GM19099 (cell line): ENCODE data around the gene LNX1.

Experiments
- POLR2A ChIP-seq: IDR thresholded peaks from 3 replicates; pipeline ENCODE4 v1.6.1; 2011; ENCODE audit warnings: low read depth; ENCODE audit not compliant: insufficient read length; ENCODE audit errors: extremely low read depth

LNX1 gene

DNA sequence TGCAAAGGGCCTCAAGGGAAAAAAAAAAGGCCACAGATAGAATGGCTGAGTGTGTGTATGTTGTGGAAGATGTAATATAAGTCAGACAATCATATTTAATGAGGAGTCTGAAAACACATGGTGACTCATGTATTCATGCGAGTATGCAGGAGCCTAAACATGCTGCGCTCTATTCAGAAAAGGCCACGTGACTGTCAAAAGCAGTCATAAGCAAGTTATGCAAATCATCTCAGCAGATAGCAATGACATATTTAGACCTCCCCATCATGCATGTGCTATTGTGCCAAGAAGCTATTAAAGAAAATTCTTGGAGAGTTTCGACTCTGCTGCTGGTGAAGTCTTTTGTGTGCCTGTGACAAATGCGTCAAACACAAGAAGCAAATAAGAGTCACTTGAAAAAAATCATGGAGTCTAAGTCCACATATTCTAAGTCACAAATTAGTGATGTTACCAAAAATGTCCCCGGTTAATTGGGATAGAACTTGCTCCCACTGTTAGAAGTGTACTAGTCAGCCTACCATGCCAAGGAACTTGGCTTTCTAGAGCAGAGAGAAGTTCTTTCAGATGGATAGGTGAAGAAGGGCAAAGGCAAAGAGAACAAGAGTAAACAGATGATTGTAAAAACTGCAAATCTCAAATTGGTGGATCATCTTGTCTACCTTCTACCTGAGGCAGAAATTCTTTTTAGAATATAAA, 5.0 kb downstream of the LNX1 start:
- no peak for TF ChIP-seq POLR2A

DNA sequence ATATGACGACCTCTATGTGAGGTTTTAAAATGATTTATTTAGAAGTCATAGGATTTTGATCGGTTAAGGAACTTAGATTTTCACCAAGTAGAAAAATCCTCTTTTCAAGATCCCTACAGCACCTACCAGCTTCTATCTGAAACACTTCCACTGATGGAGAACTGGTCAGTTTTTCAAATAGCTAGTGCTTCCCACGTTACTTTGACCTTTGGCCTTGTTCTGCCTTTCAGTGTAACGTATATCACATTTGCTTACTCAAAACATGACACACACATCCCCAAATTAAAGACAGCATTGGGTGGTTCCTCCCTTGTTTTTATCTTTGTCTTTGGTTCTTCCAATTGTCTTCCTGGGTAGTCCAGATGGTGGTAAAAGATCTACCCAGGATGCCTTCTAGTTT, 6.6 kb downstream of the LNX1 start:
- no peak for TF ChIP-seq POLR2A

DNA sequence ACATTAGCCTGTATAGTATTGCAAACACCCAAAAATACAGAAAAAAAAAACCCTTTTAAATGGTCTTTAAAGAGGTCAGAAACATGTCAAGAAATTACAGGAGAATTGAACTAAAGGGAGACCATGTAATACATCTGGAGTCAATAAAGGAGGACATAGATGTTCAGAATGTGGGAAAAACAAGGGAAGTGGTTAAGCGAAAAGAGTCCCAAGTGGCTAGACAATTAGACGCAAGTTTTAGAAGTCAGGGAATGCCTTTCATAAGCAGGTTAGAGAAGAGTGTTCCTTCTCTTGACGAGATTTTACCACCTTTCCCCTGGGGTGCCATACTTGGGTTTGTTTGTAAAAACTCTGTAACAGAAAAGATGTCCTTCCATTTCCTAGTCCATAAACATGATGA, 7.8 kb downstream of the LNX1 start:
- TF ChIP-seq POLR2A = no peak

DNA sequence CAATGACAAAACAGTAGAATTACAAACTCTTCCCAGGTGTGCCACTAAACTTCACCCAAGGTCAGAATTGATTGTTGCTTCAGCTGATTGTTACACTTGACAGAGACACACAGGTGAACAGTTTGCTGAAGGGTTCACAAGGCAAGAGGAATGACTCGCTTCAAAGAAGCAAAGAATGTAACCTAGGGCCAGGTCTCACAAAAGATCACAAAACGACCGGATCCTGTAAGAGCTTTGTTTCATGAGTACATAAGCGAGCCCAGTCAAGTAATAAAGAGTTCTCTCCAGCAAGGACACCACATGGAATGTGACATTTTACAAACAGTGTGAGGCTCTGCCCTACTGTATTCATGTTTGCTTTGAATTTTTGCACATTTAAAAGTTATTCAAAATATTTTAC, 9.1 kb downstream of the LNX1 start:
- TF ChIP-seq POLR2A = no peak

DNA sequence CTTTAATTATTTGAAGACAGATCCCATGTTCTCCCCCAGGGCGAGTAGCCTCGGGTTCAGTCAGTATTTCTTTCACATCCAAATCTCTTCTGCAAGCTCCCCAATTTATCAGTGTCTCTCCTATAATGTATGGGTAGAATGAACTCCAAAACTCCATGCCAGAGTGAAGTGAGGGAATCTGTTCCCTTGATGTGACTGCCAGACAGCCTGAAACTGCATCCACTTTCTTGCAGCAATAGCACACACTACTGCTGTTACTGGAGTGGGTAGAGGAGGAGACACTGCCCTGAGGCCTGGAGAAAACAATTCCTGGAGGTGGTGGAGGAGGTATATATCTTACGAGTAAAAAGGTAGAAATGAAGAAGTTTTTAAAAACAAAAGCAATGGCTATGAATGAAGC, 11.0 kb downstream of the LNX1 start:
- TF ChIP-seq POLR2A = no peak

DNA sequence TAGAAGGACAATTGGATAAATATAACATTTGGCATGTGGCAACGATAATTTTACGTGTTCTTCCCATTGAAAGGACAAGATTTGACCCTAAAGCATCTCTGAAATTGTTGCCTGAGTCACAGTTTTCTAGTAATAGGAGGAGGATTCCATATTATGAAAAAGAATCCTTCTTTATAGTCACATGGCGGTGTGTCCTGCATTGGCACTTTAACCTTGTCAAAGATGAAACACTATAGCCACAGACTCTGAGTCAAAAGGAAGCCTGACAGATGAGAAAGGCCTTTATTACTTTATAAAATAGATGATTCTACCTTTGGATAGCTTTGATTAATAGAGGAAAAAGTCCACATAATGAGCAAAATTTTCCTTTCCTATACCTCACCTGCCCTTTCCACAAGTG, 11.5 kb downstream of the LNX1 start:
- no peak for TF ChIP-seq POLR2A

DNA sequence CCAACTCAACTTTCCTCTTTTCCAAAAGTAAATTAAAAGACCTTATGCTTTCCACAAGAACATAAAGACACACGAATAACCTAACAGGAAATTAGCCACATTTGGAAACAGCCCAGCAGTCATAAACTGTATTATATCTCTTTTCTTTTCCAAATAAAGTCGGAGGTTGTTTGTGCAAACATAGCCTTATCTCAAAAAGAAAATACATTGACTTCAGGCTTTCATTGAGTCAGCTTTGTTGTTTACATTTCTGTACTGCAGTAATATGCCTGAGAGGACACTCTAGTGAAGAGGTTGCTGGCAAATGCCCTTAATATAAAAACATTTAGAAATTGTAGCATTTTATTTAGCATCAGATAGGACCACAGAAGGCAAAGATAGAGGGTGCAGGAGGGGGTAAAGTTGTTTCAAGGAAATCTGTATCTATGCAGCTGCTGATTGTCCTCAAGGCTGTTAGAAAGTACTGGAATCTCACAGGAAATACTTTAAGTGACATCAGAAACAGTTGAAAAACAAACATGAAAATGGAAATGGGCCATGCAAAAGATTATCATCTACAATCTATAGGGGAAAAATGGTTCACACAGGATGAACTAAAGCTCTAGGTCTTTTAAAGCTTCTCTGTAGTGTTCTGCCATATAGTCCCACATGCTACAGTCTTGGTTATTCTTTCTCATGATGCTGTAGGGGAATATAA, 14.5 kb downstream of the LNX1 start:
- no peak for TF ChIP-seq POLR2A

DNA sequence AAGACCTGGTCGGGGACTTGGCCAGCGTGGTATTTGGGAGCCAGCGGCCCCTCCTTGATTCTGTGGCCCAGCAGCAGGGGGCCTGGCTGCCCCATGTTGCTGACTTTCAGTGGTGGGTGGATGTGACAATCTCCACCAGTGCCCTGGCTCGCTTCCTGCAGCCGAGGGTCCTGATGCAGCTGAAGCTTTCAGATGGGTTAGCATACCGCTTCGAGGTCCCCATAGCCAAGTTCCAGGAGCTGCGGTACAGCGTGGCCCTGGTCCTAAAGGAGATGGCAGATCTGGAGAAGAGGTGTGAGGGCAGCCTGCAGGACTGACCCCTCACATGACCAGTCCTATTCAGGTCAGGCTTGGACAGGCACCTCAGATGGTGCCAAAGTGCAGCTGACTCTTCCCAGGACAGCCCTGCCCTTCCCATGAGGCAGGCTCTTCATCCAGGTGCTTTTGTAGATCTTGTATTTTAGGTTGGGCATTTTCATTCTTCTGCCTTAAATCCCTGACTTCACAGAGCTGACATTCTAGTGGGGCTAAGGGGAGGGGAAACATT, 15.1 kb downstream of the LNX1 start:
- no peak for TF ChIP-seq POLR2A

DNA sequence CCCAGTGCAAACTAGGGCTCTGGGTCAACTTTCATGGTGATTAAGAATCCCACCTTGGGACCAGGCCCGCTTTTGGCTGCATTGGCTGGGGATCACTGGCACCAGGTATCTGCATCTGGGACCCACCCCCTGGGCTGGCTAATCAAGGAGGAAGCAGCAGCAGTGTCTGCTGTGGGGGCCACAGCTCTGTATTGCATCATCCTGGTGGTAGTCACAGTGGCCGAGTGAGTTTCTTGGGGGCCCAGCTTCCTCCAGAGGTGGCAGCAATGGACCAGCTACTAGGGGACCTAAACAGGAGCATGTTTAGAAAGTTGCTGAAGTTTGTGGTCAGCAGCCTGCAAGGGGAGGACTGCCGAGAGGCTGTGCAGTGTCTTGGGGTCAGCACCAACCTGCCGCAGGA, 15.7 kb downstream of the LNX1 start:
- no peak for TF ChIP-seq POLR2A

DNA sequence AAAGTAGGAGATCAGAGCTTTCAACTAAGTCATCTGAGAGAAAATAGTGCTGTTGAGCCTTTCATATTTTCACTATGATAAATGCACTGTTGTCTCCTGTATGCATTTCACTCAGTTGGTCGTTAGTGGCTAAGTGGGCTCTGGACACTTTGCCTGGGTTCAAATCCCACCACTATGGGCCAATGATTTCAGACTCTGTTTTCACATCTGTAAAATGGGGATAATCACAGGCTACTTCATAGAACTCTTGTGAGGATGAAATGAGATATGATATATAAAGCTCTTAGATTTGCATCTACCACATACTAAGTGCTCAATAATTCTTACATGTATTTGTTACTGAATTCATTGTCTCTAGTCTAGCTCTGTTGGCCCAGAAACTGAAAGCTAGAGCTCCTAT, 16.8 kb downstream of the LNX1 start:
- no peak for TF ChIP-seq POLR2A

DNA sequence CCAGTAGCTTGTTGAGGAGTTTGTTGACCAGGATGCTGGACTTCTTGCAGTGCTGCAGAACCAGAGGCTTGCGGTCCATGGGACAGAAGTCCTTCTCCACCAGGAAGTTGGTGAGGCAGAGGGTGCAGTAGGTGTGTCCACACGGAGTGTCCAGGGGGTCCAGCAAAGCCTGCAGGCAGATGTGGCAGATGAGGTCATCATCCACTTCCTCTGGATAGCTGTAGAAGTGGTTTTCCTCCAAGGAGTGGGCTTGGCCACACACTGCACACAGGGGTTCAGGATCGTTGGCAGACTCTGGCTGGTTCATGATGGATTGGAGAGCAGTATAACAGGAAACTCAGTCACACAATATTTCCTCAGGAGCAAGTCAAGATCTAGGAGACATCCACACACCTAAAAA, 17.6 kb downstream of the LNX1 start:
- TF ChIP-seq POLR2A = no peak

DNA sequence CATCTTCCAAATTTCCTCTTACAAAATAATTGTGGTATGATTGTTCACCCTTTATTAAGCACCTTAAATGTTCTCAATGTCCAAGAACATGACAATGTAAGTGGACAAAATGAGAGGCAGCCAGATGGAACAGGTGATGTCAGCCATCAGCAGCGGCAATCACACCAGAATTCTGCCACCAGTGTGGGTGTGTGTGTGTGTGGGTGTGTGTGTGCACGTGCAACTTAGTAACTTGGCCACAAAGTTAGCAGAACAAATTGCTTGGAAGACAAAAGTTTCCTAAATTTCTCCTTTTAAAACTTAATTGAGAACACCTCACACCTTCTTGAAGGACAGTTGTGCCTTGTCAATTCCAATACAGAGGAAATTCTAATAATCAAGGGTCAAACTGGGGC, 18.7 kb downstream of the LNX1 start:
- no peak for TF ChIP-seq POLR2A

DNA sequence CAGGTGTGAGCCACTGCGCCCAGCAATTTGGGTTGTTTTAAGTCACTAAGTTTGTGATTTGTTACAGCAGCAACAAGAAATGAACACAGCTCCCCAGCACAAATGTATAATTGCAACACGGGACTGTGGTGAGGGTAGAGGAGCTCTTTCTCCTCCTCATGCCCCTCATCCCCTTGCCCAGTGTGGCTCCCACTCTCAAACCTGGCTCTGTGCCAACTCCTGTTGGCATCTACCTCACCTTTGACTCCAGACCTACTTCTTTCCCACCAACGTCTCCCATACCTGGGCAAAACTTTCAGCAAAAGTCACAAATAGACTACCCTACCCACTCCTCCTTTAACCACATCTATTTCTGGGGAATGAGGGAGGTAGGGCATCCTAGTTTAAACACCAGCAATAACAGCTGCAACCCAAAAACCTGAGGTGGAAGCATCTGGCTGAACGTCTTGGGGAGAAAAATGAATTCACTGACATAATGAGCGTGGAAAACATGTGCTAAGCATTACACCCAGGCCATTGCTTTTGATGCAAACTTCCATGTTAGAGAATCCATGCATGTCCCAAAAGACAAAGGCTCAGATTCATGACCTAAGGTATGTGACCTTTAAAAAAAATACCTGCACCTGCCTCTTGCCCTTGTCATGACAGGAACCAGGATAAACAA, 19.2 kb downstream of the LNX1 start:
- TF ChIP-seq POLR2A = no peak

DNA sequence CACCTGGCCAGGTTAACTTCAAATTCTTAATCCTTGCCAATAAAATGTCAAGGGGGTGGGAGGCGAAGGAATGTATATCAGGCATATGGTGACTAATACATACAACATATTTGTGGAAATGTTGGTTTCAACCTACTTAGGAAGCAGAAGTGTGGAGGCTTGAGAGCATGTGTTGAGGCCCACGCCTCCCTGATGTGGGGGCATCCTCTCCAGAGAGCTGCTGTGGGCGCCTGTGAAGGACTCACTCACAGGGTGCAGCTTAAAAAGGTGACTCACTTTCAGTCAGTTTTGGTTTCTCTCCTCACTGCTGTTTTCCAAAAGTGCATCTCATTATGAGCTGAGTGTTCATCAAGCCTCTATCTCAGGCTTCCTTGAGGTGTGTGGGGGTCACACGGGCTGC, 27.5 kb downstream of the LNX1 start:
- no peak for TF ChIP-seq POLR2A

DNA sequence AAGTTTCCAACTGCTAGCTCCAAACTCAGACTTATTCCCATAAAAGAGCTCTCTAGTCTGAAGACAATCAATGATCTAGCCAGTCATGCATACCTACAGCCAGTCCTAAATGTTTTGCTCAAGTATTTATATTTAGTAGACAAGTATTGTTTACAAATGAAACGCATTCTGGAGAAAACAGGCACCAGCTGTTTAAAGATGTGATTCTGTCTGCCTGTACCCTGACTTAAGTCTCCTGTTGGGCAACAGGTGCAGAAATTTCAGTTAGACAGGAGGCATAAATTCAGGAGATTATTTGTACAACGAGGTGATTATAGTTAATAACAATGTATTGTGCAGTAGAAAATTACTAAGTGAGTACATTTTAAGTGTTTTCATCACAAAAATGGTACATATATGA, 28.9 kb downstream of the LNX1 start:
- no peak for TF ChIP-seq POLR2A

DNA sequence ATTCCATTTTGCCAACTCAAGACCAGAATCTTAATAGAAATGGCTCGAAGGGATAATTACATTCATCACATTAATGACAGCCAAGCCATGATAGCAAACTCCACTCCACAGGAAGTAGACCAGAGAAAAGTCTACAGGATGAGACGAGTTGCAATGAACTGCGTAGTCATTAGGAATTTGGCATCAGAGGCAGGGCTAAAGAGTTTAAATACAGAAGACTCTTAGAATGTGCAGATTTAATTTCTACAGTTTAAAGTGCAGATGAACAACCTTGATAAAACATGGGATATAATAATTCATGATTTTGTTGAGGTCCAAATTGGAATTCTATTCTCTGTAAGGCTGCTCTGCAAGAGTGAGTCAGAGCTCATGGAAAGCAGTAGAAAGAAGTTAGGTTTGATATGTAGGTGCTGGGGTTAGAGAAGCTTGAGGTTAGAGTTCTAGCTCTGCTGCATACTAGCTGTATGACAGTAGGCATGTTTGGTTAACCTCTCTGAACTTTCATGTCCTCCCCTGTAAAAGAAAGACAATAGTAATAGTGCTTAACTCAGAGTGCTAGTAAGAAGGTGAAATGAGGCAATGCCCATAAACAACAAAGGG, 32.2 kb downstream of the LNX1 start:
- TF ChIP-seq POLR2A = no peak

DNA sequence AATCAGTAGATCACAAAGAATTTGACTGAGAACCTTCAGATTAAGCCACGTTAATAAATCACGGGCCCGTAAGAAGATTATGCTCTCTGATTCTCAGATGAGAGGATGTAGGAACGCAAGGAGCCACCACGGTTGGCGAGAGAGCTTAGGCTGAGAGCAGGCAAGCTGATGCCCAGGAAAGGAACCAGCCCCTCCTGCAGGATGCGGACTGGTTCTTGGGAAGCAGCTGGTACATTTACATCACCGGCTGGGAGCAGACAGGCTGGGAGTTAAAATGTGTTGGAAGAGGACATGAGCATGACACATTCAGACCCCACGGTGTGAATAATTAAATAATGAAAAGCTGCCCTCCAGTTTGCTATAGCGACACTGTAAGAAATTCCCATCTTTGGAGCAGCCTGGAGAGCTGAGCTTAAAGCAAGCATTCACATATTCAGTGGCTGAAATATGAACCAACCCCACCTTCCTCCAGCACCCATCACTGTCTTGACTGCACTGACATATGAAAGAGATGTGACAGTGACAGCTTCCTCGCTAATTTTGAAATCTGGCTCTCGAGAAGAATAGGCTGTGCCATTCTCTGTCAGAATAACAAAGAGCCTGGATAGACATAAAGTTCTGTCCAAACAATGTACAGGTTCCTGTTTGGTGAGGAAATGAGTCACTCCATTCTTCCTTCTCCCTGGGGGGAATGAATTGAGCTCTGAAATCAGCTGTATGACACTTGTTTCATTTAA, 33.1 kb downstream of the LNX1 start:
- no peak for TF ChIP-seq POLR2A
